ENCODE measurements around the gene TOR1A.
"Not testable (repeated sequence)": the region's sequence is repeated elsewhere in the genome, so short reads cannot be mapped to it uniquely, and the experiment has no call there.

TOR1A gene

DNA sequence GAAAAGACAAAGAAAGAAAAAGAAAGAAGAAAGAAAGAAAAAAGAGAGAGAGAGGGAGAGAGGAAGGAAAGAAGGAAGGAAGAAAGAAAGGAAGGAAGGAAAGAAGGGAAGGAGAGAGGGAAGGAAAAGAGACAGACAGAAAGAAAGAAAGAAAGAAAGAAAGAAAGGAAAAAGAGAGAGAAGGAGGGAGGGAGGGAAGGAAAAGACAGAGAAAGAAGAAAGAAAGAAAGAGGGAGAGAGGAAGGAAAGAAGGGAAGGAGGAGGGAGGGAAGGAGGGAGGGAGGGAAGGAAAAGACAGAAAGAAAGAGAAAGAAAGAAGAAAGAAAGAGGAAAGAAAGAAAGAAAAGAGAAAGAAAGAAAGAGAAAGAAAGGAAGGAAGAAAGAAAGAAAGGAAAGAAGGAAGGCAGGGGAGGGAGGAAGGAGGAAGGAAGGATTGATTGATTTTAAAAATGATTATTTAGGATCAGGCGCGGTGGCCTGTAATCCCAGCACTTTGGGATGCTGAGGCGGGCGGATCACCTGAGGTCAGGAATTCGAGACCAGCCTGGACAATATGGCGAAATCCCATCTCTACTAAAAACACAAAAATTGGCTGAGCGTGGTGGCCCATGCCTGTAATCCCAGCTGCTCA, 44.3 kb downstream of the TOR1A start:
- DNase-seq: no peak

- no peak for DNase-seq
These were observed 45.5 kb downstream of the TOR1A start for GRCh38 chr9:129778469-129778868.

DNA sequence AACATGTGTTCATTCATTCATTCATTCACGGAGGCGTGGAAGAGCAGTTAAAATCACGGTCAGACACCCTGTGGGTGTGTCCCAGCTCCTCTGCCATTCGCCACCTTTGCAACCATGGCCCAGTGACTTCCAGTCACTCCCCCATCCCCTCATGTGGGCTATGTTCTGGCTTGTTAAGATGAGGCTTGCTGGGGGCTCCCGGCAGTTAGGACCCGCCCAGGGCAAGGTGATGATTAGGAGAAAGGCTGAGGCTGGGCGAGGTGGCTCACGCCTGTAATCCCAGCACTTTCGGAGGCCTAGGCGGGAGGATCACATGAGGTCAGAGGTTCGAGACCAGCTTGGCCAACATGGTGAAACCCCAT, 46.2 kb downstream of the TOR1A start:
- DNase-seq: no peak

- peak; percentile 2 for DNase-seq
These were observed 46.8 kb downstream of the TOR1A start for GRCh38 chr9:129776938-129777768.

- no peak for DNase-seq
These were observed 47.4 kb downstream of the TOR1A start for GRCh38 chr9:129776566-129776937.

DNA sequence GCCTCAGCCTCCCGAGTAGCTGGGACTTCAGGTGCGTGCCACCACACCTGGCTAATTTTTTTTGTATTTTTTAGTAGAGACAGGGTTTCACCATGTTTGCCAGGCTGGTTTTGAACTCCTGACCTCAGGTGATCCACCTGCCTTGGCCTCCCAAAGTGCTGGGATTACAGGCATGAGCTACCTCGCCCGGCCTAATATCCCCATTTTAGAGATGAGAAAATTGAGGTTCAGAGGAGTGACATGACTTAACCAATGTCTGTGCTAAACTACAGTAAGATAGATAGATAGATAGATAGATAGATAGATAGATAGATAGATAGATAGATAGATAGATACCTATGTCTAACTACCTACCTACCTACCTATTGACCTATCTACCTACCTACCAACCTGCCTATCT, 47.8 kb downstream of the TOR1A start:
- not testable (repeated sequence) for DNase-seq

DNA sequence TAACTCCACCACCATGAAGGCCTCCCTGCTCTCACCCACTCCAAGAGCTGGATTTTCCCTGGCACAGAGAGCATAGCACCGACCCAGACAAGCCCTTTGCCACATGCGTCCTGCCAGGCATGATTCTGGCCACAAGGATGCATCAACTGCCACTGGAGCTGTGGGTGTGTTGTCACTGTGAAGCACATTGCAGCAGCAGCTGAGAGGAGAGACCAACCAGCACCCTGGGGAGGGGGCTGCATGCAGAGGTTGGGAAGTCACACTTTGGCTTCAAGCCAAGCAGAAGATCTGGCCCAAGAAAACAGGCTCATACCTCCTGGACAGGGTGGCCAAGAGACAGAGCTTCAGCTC, 48.5 kb downstream of the TOR1A start:
- no peak for DNase-seq

GRCh38 chr9:129774791-129775447, 49.0 kb downstream of the TOR1A start:
- DNase-seq: no peak

GRCh38 chr9:129773262-129774048, 50.5 kb downstream of the TOR1A start:
- no peak for DNase-seq

- DNase-seq: no peak
These were observed 53.2 kb downstream of the TOR1A start for GRCh38 chr9:129770741-129771140.

DNA sequence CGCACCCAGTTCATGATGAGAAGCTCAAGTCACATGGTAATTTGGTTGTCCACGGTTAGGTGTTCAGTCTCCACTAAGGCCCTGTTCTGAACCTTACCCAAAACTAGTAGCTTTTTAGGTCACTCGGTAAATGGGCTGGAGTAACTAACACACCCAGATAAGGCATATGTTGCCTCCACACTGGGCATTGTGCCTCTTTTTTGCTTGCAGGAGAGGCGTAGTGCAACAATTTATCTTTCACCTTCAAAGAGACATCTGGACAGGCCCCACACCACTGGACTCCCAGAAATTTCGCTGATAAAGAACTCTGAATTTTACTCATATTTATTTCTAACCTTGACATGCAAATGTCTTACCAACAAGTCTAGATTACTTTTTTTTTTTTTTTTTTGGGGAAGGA, 54.3 kb downstream of the TOR1A start:
- DNase-seq: no peak

GRCh38 chr9:129768486-129768885, 55.5 kb downstream of the TOR1A start:
- DNase-seq: no peak

GRCh38 chr9:129765764-129766317, 58.1 kb downstream of the TOR1A start:
- DNase-seq: no peak

DNA sequence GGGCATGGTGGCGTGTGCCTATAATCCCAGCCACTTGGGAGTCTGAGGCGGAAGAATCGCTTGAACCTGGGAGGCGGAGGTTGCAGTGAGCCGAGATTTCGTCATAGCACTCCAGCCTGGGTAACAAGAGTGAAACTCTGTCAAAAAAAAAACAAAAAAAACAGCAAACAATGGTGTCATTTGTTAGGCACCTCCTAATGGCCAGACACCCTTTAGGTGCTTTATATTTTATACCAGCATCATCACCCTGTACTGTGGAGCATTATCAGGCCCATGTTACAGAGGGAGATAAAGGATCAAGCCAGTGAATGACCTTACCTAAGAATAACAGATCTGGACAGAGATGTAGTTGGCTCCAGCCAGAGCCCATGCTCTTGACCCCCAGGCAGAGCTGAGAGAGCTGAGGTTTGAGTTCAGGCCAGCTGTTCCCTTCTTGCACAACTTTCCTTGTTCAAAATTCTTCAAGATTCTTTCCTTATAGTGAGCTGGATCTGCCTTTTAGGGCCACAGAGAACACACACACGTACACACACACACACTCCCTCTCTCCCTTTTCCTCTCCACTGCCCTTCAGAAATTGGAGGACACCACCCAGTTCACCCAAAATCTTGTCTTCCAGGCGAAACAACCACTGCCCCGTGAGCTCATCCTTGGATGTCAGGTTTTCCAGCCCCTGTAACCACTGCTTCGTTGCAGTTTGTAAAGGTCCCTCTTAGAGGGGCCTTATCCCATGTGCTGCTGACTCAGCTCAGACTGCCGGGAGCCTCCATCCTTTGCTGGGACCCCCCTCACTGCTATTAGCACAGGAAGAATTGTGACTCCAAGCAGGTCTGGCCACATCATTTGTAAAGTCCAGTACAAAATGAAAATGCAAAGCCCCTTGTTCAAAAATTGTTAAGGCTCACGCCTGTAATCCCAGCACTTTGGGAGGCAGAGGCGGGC, 60.7 kb downstream of the TOR1A start:
- DNase-seq: no peak
